H1 (cell line): ENCODE results near the gene MYORG. TPM values are rescaled to one million over a fixed set of nuclear protein-coding genes. Genes with fewer than 3 reads are reported as not detected.

ENCODE experiments used
- CTCF ChIA-PET: fragments of 300-600 bp; sonication (Branson Sonifier 250); formaldehyde crosslinking; loops from one replicate; lab custom pipeline; 2021; ENCODE audit not compliant: partially characterized antibody; lab: Charles Lee
- POLR2A ChIA-PET: fragments of 300-600 bp; sonication (Branson Sonifier 250); formaldehyde crosslinking; loops from one replicate; lab custom pipeline; 2021; ENCODE audit warnings: inconsistent platforms; ENCODE audit not compliant: partially characterized antibody; lab: Charles Lee
- DNase-seq, 2 experiments: peaks; one replicate each; pipeline versions ENCODE4 v3.0.0 to v3.0.0-alpha.2; 2010 to 2022; ENCODE audit warnings: low spot score in 2 of 2, low read depth in 1 of 2, mixed read lengths in 1 of 2
- FAIRE-seq: peaks from 2 replicates; lab custom pipeline; 2011; peaks lifted over from hg19 to GRCh38; lab: Jason Lieb, UNC
- H2AFZ ChIP-seq: 2 replicates; pipeline ENCODE4 v1.8.1; 2012; ENCODE audit warnings: low read length, inconsistent platforms
- H2AK5ac ChIP-seq: 2 replicates; pipeline ENCODE4 v1.6.1; 2013; ENCODE audit warnings: low read depth, low read length
- H2BK120ac ChIP-seq: replicated peaks from 2 replicates; pipeline ENCODE3; 2013; ENCODE audit warnings: low read depth, low read length, inconsistent platforms
- H2BK12ac ChIP-seq: 2 replicates; pipeline ENCODE4 v1.6.1; 2013; ENCODE audit warnings: low read depth, low read length
- H2BK15ac ChIP-seq: 2 replicates; pipeline ENCODE4 v1.6.1; 2013; ENCODE audit warnings: low read length
- H2BK20ac ChIP-seq: 2 replicates; pipeline ENCODE4 v1.6.1; 2013; ENCODE audit warnings: low read length
- H2BK5ac ChIP-seq: 2 replicates; pipeline ENCODE4 v1.6.1; 2013; ENCODE audit warnings: low read depth, low read length
- H3K14ac ChIP-seq: 2 replicates; pipeline ENCODE4 v1.6.1; 2013; ENCODE audit warnings: inconsistent platforms; ENCODE audit not compliant: insufficient read length
- H3K18ac ChIP-seq: 2 replicates; pipeline ENCODE4 v1.6.1; 2013; ENCODE audit warnings: low read length; ENCODE audit errors: extremely low read depth
- H3K23ac ChIP-seq: 2 replicates; pipeline ENCODE4 v1.6.1; 2013; ENCODE audit warnings: inconsistent platforms; ENCODE audit not compliant: insufficient read length
- H3K23me2 ChIP-seq: 2 replicates; pipeline ENCODE4 v1.6.1; 2013; ENCODE audit warnings: low read depth, low read length
- H3K27ac ChIP-seq: 2 replicates; pipeline ENCODE4 v1.6.1; 2011; ENCODE audit warnings: low read depth, low read length, inconsistent platforms
- H3K27me3 ChIP-seq, 4 experiments: replicated peaks in 1 of 4; 1 replicate in 1 of 4; 2 replicates in 3 of 4; pipeline versions ENCODE4 v1.6.1 to v1.8.1; 2011 to 2013; ENCODE audit warnings: low read length in 3 of 4, mild to moderate bottlenecking in 3 of 4, inconsistent platforms in 2 of 4, mixed read lengths in 2 of 4, moderate library complexity in 1 of 4; ENCODE audit not compliant: control insufficient read depth in 3 of 4, insufficient read depth in 3 of 4; ENCODE audit errors: extremely low read depth in 1 of 4
- H3K36me3 ChIP-seq, 4 experiments: 2 replicates each; pipeline versions ENCODE4 v1.6.1 to v1.8.1; 2011 to 2013; ENCODE audit warnings: mild to moderate bottlenecking in 4 of 4, low read length in 3 of 4, moderate library complexity in 2 of 4, control low read depth in 1 of 4, inconsistent platforms in 1 of 4; ENCODE audit not compliant: insufficient read depth in 4 of 4, control insufficient read depth in 2 of 4
- H3K4ac ChIP-seq: replicated peaks from 2 replicates; pipeline ENCODE3; 2013; ENCODE audit warnings: low read length, low read depth, mixed read lengths, inconsistent platforms; ENCODE audit not compliant: insufficient read length
- H3K4me1 ChIP-seq, 4 experiments: replicated peaks in 1 of 4; 1 replicate in 1 of 4; 2 replicates in 3 of 4; pipeline versions ENCODE4 v1.6.1 to v1.8.1; 2011 to 2013; ENCODE audit warnings: low read length in 3 of 4, inconsistent platforms in 2 of 4, mixed read lengths in 1 of 4; ENCODE audit not compliant: insufficient read depth in 4 of 4, control insufficient read depth in 3 of 4
- H3K4me2 ChIP-seq, 2 experiments: 2 replicates each; pipeline versions ENCODE4 v1.6.1 to v1.8.1; 2011 to 2013; ENCODE audit warnings: low read depth in 2 of 2, low read length in 2 of 2, control low read depth in 1 of 2, inconsistent platforms in 1 of 2, mild to moderate bottlenecking in 1 of 2; ENCODE audit not compliant: insufficient read depth in 1 of 2
- H3K4me3 ChIP-seq, 4 experiments: fragments of 200-600, 300-600 bp in 1 of 4; sonication (generic), shearing (Covaris generic), sonication (Bioruptor Twin) in 1 of 4; 2 replicates each; pipeline versions ENCODE4 v1.5.1 to v1.8.1; 2011 to 2016; ENCODE audit warnings: low read length in 4 of 4, low read depth in 3 of 4, control low read depth in 2 of 4, inconsistent platforms in 2 of 4, mild to moderate bottlenecking in 2 of 4, mixed read lengths in 1 of 4, moderate library complexity in 1 of 4; ENCODE audit not compliant: insufficient read depth in 2 of 4; ENCODE audit errors: extremely low read depth in 1 of 4
- H3K56ac ChIP-seq: replicated peaks from 2 replicates; pipeline ENCODE3; 2013; ENCODE audit warnings: low read depth, mild to moderate bottlenecking, mixed read lengths, low read length, inconsistent platforms; ENCODE audit not compliant: insufficient read length
- H3K79me1 ChIP-seq: 2 replicates; pipeline ENCODE4 v1.6.1; 2013; ENCODE audit warnings: low read depth, low read length, control low read depth
- H3K79me2 ChIP-seq, 2 experiments: 2 replicates each; pipeline versions ENCODE4 v1.6.1 to v1.8.1; 2012 to 2013; ENCODE audit warnings: low read length in 2 of 2, mild to moderate bottlenecking in 2 of 2, inconsistent platforms in 1 of 2; ENCODE audit not compliant: insufficient read depth in 2 of 2, control insufficient read depth in 1 of 2
- H3K9ac ChIP-seq, 4 experiments: replicated peaks in 1 of 4; 1 replicate in 1 of 4; 2 replicates in 3 of 4; pipeline versions ENCODE4 v1.6.1 to v1.8.1; 2011 to 2013; ENCODE audit warnings: low read depth in 3 of 4, low read length in 3 of 4, control low read depth in 2 of 4, mild to moderate bottlenecking in 2 of 4, moderate library complexity in 2 of 4, inconsistent platforms in 1 of 4; ENCODE audit errors: extremely low read depth in 1 of 4
- H3K9me3 ChIP-seq, 2 experiments: 2 replicates each; pipeline versions ENCODE4 v1.6.1 to v1.8.1; 2012 to 2013; ENCODE audit warnings: mild to moderate bottlenecking in 2 of 2, moderate library complexity in 2 of 2, control low read depth in 1 of 2, inconsistent platforms in 1 of 2, low read depth in 1 of 2, low read length in 1 of 2, mixed read lengths in 1 of 2; ENCODE audit not compliant: insufficient read depth in 2 of 2
- H4K20me1 ChIP-seq, 2 experiments: replicated peaks in 1 of 2; 2 replicates each; pipeline versions ENCODE3 to v1.8.1; 2011 to 2013; ENCODE audit warnings: inconsistent platforms in 2 of 2, low read length in 2 of 2, mild to moderate bottlenecking in 1 of 2; ENCODE audit not compliant: insufficient read depth in 2 of 2, control insufficient read depth in 1 of 2
- H4K5ac ChIP-seq: 2 replicates; pipeline ENCODE4 v1.6.1; 2013; ENCODE audit warnings: low read length, low read depth, mixed read lengths, inconsistent platforms; ENCODE audit not compliant: insufficient read length
- H4K8ac ChIP-seq: 2 replicates; pipeline ENCODE4 v1.8.0; 2013; ENCODE audit warnings: mild to moderate bottlenecking, moderate library complexity, low read length, inconsistent platforms; ENCODE audit not compliant: insufficient read depth; ENCODE audit errors: extremely low read depth
- H4K91ac ChIP-seq: replicated peaks from 2 replicates; pipeline ENCODE3; 2013; ENCODE audit warnings: low read length, mixed read lengths, inconsistent platforms; ENCODE audit not compliant: insufficient read length
- ATF3 ChIP-seq: IDR thresholded peaks from 2 replicates; pipeline ENCODE4 v1.6.1; 2011; ENCODE audit warnings: low read depth, mild to moderate bottlenecking, low read length; ENCODE audit not compliant: insufficient read depth
- BACH1 ChIP-seq: IDR thresholded peaks from 2 replicates; pipeline ENCODE4 v1.6.1; 2012; ENCODE audit warnings: low read length, improper control_type of control experiment
- CBX5 ChIP-seq: fragments of 300-800, 300-1000 bp; sonication (generic); IDR thresholded peaks from 2 replicates; pipeline ENCODE4 v1.7.1; 2016; ENCODE audit warnings: antibody characterized with exemption, low read length, low read depth
- JUND ChIP-seq: IDR thresholded peaks from 2 replicates; pipeline ENCODE4 v1.6.1; 2011; ENCODE audit warnings: mild to moderate bottlenecking, improper control_type of control experiment, low read length
- KDM4A ChIP-seq: IDR thresholded peaks from one replicate; pipeline ENCODE4 v1.7.1; 2012; ENCODE audit warnings: low read depth, mild to moderate bottlenecking, moderate library complexity, low read length, inconsistent platforms; ENCODE audit not compliant: severe bottlenecking
- KDM5A ChIP-seq: fragments of 200-600 bp; IDR thresholded peaks from 2 replicates; pipeline ENCODE4 v1.7.1; 2012; ENCODE audit warnings: mild to moderate bottlenecking, low read length, inconsistent platforms, mixed read lengths
- MAX ChIP-seq: IDR thresholded peaks from 2 replicates; pipeline ENCODE4 v1.6.1; 2012; ENCODE audit warnings: inconsistent platforms
- SP1 ChIP-seq: IDR thresholded peaks from 2 replicates; pipeline ENCODE4 v1.6.1; 2011; ENCODE audit warnings: low read depth, low read length
- SRF ChIP-seq: IDR thresholded peaks from 2 replicates; pipeline ENCODE4 v1.6.1; 2011; ENCODE audit warnings: mild to moderate bottlenecking, low read depth, low read length, moderate library complexity
- SUZ12 ChIP-seq: fragments of 200-600 bp; sonication (generic); IDR thresholded peaks from 2 replicates; pipeline ENCODE4 v1.6.1; 2012; ENCODE audit warnings: mild to moderate bottlenecking, inconsistent platforms, low read length, moderate library complexity, mixed read lengths
- TAF7 ChIP-seq: optimal IDR thresholded peaks from 2 replicates; pipeline ENCODE3; 2011; ENCODE audit warnings: low read depth, mild to moderate bottlenecking, inconsistent platforms, low read length, moderate library complexity, borderline replicate concordance
- TBP ChIP-seq: IDR thresholded peaks from 2 replicates; pipeline ENCODE4 v1.6.1; 2011; ENCODE audit warnings: low read depth, low read length, improper control_type of control experiment
- USF2 ChIP-seq: IDR thresholded peaks from 2 replicates; pipeline ENCODE4 v1.6.1; 2011; ENCODE audit warnings: low read length, improper control_type of control experiment
- WGBS, 2 experiments: shearing (Covaris generic) in 1 of 2; methylation state at CpG; one replicate each; pipeline versions ENCODE4 v1.1.6 to v1.1.7; 2013 to 2015; ENCODE audit warnings: low lambda C conversion rate in 2 of 2, mixed read lengths in 2 of 2, inconsistent platforms in 1 of 2, low coverage in 1 of 2, missing lambda C conversion rate in 1 of 2; ENCODE audit not compliant: insufficient replicate concordance in 2 of 2, insufficient coverage in 1 of 2, insufficient read length in 1 of 2; ENCODE audit errors: extremely low coverage in 1 of 2, missing lambda C conversion rate in 1 of 2; 5-methylcytosine and 5-hydroxymethylcytosine counted together
- polyA plus RNA-seq, 7 experiments: library from polyadenylated mRNA; depleted of rRNA in 3 of 7; stranded (reverse) in 5 of 7; unstranded in 2 of 7; fragments of >200 nt in 5 of 7; fragments of 200-250 nt in 2 of 7; gene quantifications; 1 replicate in 5 of 7; 2 replicates in 1 of 7; 4 replicates in 1 of 7; pipeline versions ENCODE4 v1.2.1 to v1.2.3, GENCODE V29; 2011 to 2013; ENCODE audit warnings: missing spikeins in 2 of 7, mixed read lengths in 2 of 7
- total RNA-seq: library from RNA; stranded (reverse); fragmentation: NEBNext Ultra II Directional; extraction: Animal tissue kit (Norgen Biotek cat#: 25700); gene quantifications from 2 replicates; pipeline ENCODE4 v1.2.1, GENCODE V29; 2021

The MYORG gene
- total and polyA plus RNA-seq, 2 of the 8 experiments (the other 6 are each of a cell fraction or from before 2014, with no cell fraction given) = 1.2 to 5.9 TPM

- Histone ChIP-seq H3K4me1 (peaks cover 9 to 19% (median 11%) of the 10 kb centered on the region in 4 experiments; a peak in 6 of 7 replicates), H3K56ac (no peak overlapping the region), H3K27ac (no peak overlapping the region), H3K4me2 (no peak overlapping the region), H2BK120ac (no peak overlapping the region), H3K4me3 (no peak overlapping the region), H2AK5ac (no peak overlapping the region), H3K27me3 (no peaks in the 10 kb centered on the region), H2BK12ac (no peak overlapping the region), H3K23ac (no peak overlapping the region), H3K14ac (no peak overlapping the region), H3K79me1 (no peaks in the 10 kb centered on the region), H3K23me2 (no peaks in the 10 kb centered on the region), H4K91ac (no peak overlapping the region), H2BK5ac (no peak overlapping the region), H3K9me3 (peaks cover 0 to 6% of the 10 kb centered on the region in 2 experiments; a peak in 1 of 4 replicates), H2AFZ (no peak overlapping the region), H2BK15ac (no peak overlapping the region), H2BK20ac (no peak overlapping the region), H3K79me2 (no peaks in the 10 kb centered on the region), H3K9ac (no peak overlapping the region), H4K8ac (no peak overlapping the region), H4K5ac (no peak overlapping the region), H3K18ac (no peak overlapping the region), H4K20me1 (no peaks in the 10 kb centered on the region), H3K36me3 (no peaks in the 10 kb centered on the region), H3K4ac (no peak overlapping the region)
- CTCF ChIA-PET = interaction anchor here (1.1 to 10.6 kb wide), 3 partner anchors 12 to 28 kb away, joined by 4 to 83 read pairs (median 4); partner anchors contain the start of gene MYORG
- WGBS, 2 experiments = 84% methylated on average over 2 of the region's 2 CpGs; no CpG with 5 or more reads in 1 of the 2 experiments
- POLR2A ChIA-PET = interaction anchor here (2.9 kb wide), 1 partner anchor 9 kb away, joined by 18 read pairs; no protein-coding TSS in a partner anchor
- FAIRE-seq (no peak), DNase-seq (peak in 1 of 2 experiments; percentile 1)
- TF ChIP-seq USF2 (no peak), TBP (no peak), MAX (no peak), KDM5A (no peak), SP1 (no peak), KDM4A (no peak), JUND (no peak), SUZ12 (no peak), TAF7 (no peak), ATF3 (no peak), CBX5 (no peak), BACH1 (no peak), SRF (no peak)
These were observed 11.4 kb downstream of the MYORG start for GRCh38 chr9:34365282-34365681.
